ENCODE data around the gene C22orf31.

The C22orf31 gene

DNA sequence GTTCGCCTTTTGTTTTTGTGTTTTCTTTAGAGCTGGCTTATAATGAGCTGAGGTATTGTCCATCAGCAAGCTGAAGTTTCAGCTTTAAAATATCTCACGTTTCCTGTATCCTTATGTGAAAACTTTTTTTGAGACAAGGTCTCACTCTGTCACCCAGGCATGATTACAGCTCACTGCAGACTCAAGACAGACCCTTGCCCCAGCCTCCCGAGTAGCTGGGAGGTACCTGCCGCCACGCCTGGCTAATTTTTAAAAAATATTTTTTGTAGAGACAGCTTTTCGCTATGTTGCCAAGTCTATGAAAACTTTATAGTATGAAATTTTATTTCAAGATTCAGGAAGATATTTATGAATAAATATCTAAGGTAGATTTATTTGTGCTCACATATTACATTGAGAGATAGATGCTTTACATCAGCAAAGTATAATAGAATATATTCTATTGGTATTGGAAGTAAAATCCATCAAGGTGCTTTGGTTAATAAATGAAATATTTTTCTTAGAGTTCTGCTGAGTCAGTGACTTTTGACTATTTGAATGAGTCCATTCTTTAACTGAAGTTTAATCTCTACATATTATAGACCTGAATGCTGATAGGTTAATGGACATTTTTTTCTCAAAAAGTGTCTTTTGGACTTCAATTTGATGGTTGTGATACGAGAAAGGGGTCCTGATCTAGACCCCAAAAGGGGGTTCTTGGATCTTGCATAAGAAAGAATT, 21.4 kb upstream of the C22orf31 start:
- no peak overlapping the region for H3K4me3 ChIP-seq (ENCODE audit: insufficient read depth, low read length, poor library complexity, severe bottlenecking)
- no peak overlapping the region for H2AFZ ChIP-seq (ENCODE audit: low read depth, low read length, severe bottlenecking)
- H3K9me3 ChIP-seq (ENCODE audit: insufficient read depth, low read length): no peaks in the 10 kb centered on the region
- H3K27ac ChIP-seq (ENCODE audit: low read depth, low read length): no peak overlapping the region
- no peaks in the 10 kb centered on the region for H3K79me2 ChIP-seq (ENCODE audit: insufficient read depth, low read length)
- TF ChIP-seq EZH2phosphoT487 (conservative IDR thresholded peaks at IDR 0.05; ENCODE audit: low read length): no peak
- TF ChIP-seq, protein P1, sequence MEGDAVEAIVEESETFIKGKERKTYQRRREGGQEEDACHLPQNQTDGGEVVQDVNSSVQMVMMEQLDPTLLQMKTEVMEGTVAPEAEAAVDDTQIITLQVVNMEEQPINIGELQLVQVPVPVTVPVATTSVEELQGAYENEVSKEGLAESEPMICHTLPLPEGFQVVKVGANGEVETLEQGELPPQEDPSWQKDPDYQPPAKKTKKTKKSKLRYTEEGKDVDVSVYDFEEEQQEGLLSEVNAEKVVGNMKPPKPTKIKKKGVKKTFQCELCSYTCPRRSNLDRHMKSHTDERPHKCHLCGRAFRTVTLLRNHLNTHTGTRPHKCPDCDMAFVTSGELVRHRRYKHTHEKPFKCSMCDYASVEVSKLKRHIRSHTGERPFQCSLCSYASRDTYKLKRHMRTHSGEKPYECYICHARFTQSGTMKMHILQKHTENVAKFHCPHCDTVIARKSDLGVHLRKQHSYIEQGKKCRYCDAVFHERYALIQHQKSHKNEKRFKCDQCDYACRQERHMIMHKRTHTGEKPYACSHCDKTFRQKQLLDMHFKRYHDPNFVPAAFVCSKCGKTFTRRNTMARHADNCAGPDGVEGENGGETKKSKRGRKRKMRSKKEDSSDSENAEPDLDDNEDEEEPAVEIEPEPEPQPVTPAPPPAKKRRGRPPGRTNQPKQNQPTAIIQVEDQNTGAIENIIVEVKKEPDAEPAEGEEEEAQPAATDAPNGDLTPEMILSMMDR (IDR thresholded peaks at IDR 0.05; ENCODE audit: insufficient read depth, low read length, poor library complexity, severe bottlenecking): no peak
- H3K4me2 ChIP-seq (ENCODE audit: low read depth, low read length, poor library complexity, severe bottlenecking): no peak overlapping the region
- H3K9ac ChIP-seq (ENCODE audit: low read length): no peak overlapping the region
- H3F3A ChIP-seq (ENCODE audit: insufficient read depth): no peaks in the 10 kb centered on the region
- no peaks in the 10 kb centered on the region for H3K9me2 ChIP-seq (replicated peaks; ENCODE audit: insufficient read depth, low read length)
- no peaks in the 10 kb centered on the region for H3K27me3 ChIP-seq (ENCODE audit: low read length)
- no peaks in the 10 kb centered on the region for H4K20me1 ChIP-seq (ENCODE audit: low read depth, low read length)
- H3K36me3 ChIP-seq (ENCODE audit: low read length): no peaks in the 10 kb centered on the region

DNA sequence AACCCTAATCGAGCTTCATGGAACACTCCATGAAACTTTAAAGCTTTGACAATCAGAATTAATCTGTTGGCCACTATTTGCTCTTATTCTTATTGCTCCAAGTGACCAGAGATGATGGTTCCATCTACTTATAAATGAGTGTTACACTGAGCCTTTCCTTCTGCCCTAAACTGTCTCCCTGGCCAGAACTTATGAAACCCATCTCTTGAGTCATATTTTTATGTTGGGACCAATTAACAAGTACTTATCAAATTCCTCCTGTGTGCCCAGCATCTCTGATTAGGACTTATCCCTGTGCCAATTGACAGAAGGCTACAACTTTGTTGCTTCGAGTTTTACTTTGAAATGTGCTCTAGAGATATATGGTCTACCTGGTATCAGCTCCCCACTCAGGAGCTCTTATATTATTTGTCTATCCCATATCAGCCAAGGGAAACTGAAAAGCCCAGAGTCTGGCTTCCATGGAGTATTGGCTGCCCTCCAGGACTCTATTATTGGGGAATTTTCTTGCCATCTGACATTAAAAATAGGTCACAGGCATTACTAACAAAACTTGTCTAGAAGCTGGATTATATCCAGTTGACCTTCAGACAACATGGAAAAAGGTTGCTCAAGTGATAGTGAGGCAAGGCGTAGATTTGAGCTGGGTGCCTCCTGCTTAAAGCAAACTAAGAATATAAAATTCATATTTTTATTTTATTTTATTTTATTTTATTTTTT, 20.0 kb upstream of the C22orf31 start:
- TF ChIP-seq EZH2phosphoT487 (conservative IDR thresholded peaks at IDR 0.05; ENCODE audit: low read length): no peak
- TF ChIP-seq, protein P1 (IDR thresholded peaks at IDR 0.05; ENCODE audit: insufficient read depth, low read length, poor library complexity, severe bottlenecking): no peak
- Histone ChIP-seq H4K20me1 (ENCODE audit: low read depth, low read length) (no peaks in the 10 kb centered on the region), H3K79me2 (ENCODE audit: insufficient read depth, low read length) (no peaks in the 10 kb centered on the region), H3K9me3 (ENCODE audit: insufficient read depth, low read length) (no peaks in the 10 kb centered on the region), H3K4me2 (ENCODE audit: low read depth, low read length, poor library complexity, severe bottlenecking) (no peak overlapping the region), H3K9me2 (replicated peaks; ENCODE audit: insufficient read depth, low read length) (no peaks in the 10 kb centered on the region), H3K27ac (ENCODE audit: low read depth, low read length) (no peak overlapping the region), H3K4me3 (ENCODE audit: insufficient read depth, low read length, poor library complexity, severe bottlenecking) (no peak overlapping the region), H2AFZ (ENCODE audit: low read depth, low read length, severe bottlenecking) (no peak overlapping the region), H3K27me3 (ENCODE audit: low read length) (no peaks in the 10 kb centered on the region), H3F3A (ENCODE audit: insufficient read depth) (no peaks in the 10 kb centered on the region), H3K36me3 (ENCODE audit: low read length) (no peaks in the 10 kb centered on the region), H3K9ac (ENCODE audit: low read length) (no peak overlapping the region)

DNA sequence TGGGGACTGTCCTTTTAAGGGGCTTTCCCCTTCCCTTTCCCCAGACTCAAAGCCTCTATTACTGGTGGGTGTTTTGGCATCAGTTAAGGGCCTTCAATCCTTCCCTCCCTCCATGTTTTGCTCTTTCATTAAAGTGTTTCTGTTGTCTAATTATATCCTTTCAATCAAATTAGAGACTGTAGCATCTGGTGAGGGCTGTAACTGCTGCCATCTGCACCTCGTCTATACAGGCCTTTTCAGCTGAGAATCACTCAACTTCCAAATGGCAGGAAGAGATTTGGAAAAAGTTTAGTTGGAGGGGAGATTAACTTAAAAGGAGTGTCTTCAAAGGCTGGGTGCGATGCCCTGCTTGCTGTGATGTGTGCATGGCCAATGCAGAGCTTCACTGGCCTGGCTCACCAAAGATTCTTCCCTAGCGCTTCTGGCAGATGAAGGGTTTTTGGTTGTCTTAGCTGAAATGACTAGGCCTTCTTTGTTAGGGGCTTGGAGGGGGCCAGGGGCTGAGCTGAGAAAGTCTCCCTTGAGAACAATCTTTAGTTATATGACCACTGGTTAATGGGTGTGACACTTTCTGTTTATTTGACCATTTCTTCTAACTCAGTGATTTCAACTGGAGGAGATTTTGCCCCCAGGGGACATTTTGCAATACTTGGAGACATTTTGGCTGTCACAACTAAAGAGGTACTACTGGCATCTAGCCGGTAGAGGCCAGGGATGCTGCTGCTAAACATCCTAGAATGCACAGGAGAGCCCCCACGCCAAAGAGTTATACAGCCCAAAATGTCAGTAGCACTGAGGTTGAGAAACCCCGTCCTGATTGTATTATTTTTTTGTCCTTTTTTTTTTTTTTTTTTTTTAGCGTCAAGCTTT, 18.7 kb upstream of the C22orf31 start:
- Histone ChIP-seq H3K9me3 (ENCODE audit: insufficient read depth, low read length) (no peaks in the 10 kb centered on the region), H3K36me3 (ENCODE audit: low read length) (no peaks in the 10 kb centered on the region), H3K4me3 (ENCODE audit: insufficient read depth, low read length, poor library complexity, severe bottlenecking) (no peak overlapping the region), H2AFZ (ENCODE audit: low read depth, low read length, severe bottlenecking) (no peak overlapping the region), H3K79me2 (ENCODE audit: insufficient read depth, low read length) (no peaks in the 10 kb centered on the region), H3K9ac (ENCODE audit: low read length) (no peak overlapping the region), H3K9me2 (replicated peaks; ENCODE audit: insufficient read depth, low read length) (no peaks in the 10 kb centered on the region), H4K20me1 (ENCODE audit: low read depth, low read length) (no peaks in the 10 kb centered on the region), H3K27ac (ENCODE audit: low read depth, low read length) (no peak overlapping the region), H3F3A (ENCODE audit: insufficient read depth) (no peaks in the 10 kb centered on the region), H3K4me2 (ENCODE audit: low read depth, low read length, poor library complexity, severe bottlenecking) (no peak overlapping the region), H3K27me3 (ENCODE audit: low read length) (no peaks in the 10 kb centered on the region)
- TF ChIP-seq EZH2phosphoT487 (conservative IDR thresholded peaks at IDR 0.05; ENCODE audit: low read length): no peak
- TF ChIP-seq, protein P1 (IDR thresholded peaks at IDR 0.05; ENCODE audit: insufficient read depth, low read length, poor library complexity, severe bottlenecking): no peak

All from SU-DHL-6 (cell line).